Fibroblast of skin of scalp (primary cell): Measurements from ENCODE around the gene HELZ.
A peak's percentile ranks its signal among the peaks of the same experiment; 100 is the strongest.
"Not testable (repeated sequence)": the region's sequence is repeated elsewhere in the genome, so short reads cannot be mapped to it uniquely, and the experiment has no call there.

Experiments
- DNase-seq: peaks from one replicate; pipeline ENCODE4 v3.0.0-alpha.2; 2013

HELZ gene

GRCh38 chr17:67115401-67115800 lies 129.6 kb downstream of the HELZ start:
- no peak for DNase-seq

DNA sequence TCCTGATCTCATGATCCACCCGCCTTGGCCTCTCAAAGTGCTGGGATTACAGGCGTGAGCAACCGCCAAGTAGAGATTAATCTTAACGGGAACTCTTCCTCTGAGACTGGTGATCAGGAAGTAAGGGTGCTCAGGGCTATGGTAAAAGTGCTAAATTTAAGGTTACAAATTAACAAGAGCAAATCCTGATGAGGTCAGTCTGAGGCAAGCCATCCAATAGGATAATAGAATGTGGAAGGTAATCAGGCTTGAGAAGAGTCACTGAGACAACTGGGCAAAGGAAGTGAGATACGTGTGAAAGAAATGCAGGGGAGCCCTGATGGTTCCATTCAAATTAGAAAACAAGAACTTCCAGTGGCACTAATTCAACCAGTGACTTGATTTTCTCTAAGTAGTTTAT lies 131.5 kb downstream of the HELZ start:
- no peak for DNase-seq

DNA sequence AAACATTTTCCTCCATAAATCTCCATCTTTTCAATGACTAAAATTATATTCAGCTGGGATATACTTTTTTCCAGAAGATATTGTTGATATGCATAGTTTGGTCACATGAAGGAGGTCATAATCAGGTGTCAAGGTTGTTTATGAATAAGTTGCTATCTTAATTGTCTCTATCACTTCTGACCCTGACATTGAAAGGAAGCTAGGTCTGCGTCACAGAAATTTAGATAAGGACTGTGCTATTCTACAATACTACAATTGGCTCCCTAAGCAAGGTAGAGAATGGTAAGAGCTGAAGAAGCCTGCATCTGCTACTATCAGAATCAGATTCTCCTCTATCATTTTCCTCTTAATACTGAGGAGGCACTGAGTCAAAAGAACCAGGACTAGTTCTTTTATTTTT lies 133.2 kb downstream of the HELZ start:
- DNase-seq: no peak

- DNase-seq: no peak
Observed at GRCh38 chr17:67111327-67111726, 133.7 kb downstream of the HELZ start.

- no peak for DNase-seq
Observed at GRCh38 chr17:67110619-67111018, 134.4 kb downstream of the HELZ start.

GRCh38 chr17:67109111-67109510 lies 135.9 kb downstream of the HELZ start:
- no peak for DNase-seq

DNA sequence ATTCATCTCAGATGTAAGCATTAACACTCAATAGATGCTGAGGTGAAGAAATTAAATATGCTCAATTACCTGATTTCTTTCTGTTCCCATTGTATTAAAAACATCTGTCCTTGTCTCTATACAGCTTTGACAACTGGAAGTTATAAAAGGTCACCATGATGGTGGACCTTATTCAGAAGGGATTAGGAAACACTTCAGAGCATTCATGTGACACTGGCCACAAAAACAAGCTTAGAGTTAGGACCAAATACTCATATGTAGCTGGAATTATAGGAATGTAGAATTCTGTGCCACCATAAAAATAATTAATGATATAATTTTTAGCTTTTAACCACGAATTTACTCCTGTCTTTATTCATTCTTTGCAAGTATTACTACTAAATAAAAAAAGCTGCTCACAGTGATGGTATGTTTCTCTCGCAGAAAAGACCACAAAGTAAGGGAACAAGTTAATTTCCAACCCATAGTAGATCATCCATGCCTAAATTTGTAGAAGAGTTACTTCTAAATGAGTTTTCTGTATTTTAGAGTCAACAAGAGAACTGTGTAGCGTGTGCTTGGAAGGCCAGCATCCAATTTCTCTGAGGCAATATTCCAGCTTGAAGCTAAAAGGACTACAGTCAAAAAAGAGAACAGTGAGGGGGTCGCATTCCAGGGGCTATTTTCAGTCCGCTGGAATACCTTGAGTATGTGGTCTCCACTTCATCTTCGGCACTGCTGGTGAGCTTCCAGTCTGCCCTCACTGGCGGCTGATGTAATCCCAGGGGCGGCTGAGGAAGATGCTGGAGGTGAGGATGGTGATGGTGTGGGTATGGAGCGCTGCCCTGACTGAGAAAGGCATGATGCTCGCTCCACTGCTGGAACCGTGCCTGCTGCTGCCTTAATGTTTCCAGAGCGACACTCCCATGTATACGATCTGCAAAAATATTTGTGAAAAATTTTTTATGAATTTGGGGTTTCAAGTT lies 136.9 kb downstream of the HELZ start:
- no peak for DNase-seq

DNA sequence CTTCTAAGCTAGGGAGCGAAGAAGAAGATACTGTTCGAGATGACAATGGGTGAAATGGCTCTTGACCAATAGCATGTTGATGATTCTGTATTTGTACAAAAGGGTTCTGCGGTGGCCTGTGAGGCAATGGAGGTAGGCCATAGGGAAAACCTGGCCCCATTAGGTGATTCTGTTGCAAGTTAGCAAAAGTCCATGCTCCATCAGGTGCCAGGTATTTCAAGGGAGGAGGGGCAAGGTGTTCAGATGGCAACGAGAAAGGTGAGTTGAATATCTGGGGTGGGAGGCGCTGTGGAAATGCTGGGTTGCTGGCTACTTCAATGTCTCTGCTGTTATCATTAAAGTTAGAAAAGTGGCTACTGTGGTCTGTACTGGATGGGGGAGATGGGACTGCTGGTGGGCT lies 137.8 kb downstream of the HELZ start:
- no peak for DNase-seq

- peak; percentile 24 for DNase-seq
Observed at GRCh38 chr17:67105213-67105612, 139.8 kb downstream of the HELZ start.

DNA sequence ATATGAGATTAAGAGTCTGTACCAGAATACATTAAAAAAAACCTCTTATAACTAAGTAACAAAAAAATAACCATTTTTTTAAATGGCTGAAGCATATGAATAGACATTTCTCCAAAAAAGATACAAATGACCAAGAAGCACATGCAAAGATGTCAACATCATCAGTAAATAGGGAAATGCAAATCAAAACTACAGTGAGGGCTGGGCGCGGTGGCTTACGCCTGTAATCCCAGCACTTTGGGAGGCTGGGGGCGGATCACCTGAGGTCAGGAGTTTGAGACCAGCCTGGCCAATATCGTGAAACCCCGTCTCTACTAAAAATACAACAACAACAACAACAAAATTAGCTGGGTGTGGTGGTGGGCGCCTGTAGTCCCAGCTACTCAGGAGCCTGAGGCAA lies 140.4 kb downstream of the HELZ start:
- not testable (repeated sequence) for DNase-seq

GRCh38 chr17:67098006-67098405 lies 147.0 kb downstream of the HELZ start:
- DNase-seq: no peak

DNA sequence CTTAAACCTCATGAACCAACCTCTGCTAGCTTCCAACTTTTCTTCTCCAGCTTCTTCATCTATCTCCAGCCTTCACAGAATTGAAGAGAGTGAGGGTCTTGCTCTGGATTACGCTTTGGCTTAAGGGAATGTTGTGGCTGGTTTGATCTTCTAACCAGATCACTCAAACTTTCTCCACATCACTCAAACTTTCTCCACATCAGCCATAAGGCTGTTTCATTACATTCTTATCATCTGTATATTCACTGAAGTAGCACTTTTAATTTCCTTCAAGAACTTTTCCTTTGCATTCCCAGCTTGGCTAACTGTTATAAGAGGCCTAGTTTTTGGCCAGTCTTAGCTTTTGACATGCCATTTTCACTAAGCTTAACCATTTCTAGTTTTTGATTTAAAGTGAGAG lies 148.4 kb downstream of the HELZ start:
- no peak for DNase-seq

GRCh38 chr17:67095803-67096202 lies 149.2 kb downstream of the HELZ start:
- peak; percentile 30 for DNase-seq

DNA sequence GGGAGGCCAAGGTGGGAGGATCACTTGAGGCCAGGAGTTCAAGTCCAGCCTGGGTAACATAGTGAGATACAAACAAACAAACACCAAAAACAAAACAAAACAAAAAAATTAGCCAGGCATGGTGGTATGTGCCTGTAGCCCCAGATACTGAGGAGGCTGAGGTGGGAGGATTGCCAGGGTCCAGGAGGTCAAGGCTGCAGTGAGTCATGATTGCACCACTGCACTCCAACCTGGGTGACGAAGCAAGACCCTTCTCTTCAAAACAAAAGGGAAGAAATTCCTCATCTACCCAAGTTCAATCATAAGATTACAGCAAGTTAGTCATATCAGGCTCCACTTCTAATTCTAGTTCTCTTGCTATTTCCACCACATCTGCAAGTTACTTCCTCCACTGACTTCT lies 149.7 kb downstream of the HELZ start:
- DNase-seq: peak; percentile 25

- no peak for DNase-seq
Observed at GRCh38 chr17:67093348-67093747, 151.6 kb downstream of the HELZ start.

GRCh38 chr17:67092710-67093109 lies 152.3 kb downstream of the HELZ start:
- DNase-seq: not testable (repeated sequence)

DNA sequence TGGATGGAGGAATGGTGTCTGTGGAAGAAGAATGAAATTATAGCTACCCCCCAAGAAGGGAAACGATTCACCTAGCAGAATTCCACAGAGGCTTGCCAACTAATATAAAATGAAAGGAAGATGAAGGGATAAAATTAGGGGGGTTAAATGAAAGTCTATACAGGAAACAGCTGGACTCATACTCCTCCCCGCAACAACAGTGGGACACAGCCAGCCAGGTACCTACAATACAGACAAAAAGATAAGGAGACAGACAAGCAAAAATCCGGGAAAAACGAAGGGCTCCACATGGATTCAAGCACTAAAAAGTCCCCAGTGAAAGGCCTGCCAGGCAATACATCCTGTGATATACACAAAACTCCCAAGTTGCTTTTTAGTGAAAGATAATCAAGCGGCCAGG lies 152.7 kb downstream of the HELZ start:
- DNase-seq: no peak

GRCh38 chr17:67090341-67090740 lies 154.7 kb downstream of the HELZ start:
- no peak for DNase-seq

GRCh38 chr17:67088639-67089038 lies 156.4 kb downstream of the HELZ start:
- no peak for DNase-seq

- DNase-seq: no peak
Observed at GRCh38 chr17:67085406-67085805, 159.6 kb downstream of the HELZ start.

GRCh38 chr17:67082107-67082506 lies 162.9 kb downstream of the HELZ start:
- DNase-seq: no peak

- no peak for DNase-seq
Observed at GRCh38 chr17:67080804-67081203, 164.2 kb downstream of the HELZ start.

DNA sequence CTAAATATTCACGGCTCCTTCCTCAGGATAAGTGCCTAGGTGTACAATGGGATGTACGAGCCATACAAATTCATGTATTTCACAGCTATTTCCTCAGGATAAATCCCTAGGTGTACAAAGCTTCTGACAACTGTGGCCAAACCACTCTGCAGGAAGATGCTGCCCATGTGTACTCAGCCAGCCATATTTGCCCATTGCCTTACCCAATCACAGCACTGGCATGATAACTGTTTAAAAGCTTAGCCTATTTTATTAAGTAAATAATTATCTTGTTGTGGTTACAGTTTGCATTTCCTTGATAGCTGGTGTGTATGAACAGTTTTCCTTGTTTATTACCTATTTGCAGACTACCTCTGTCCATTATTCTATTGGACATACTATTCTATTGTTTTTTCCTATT lies 165.5 kb downstream of the HELZ start:
- DNase-seq: no peak

DNA sequence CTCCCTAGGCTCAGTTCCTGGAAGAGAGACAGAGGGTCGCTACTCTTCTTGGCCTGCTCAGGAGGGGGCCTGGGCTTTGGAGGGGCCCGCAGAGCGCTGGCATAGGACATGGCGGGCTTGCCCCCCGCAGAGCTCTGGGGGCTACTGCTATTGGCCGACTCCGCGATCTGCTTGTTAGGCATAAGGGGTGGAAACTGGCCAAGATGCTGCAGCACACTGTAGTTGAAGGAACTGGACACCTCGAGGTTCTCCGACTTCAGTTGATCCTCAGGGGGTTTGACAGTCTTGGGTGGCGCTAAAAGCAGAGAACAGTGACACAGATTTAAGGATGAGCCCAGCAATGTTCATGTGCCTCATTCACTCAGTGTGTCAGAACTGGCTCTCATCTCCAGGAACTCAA lies 166.7 kb downstream of the HELZ start:
- no peak for DNase-seq

- no peak for DNase-seq
Observed at GRCh38 chr17:67076290-67076689, 168.7 kb downstream of the HELZ start.
